A549 (cell line): ENCODE measurements around the gene TMEM123.

Experiments used
- CBX8 ChIP-seq: fragments of 200-600 bp; sonication (generic); IDR thresholded peaks from 2 replicates; pipeline ENCODE4 v1.6.1; 2016
- EP300 ChIP-seq, 2 experiments: fragments of >200 bp; sonication (Bioruptor Twin); formaldehyde crosslinking; IDR thresholded peaks; 2 replicates in 1 of 2; 3 replicates in 1 of 2; pipeline ENCODE4 v1.6.1; 2016 to 2017
- HDAC2 ChIP-seq: fragments of 200-600 bp; sonication (generic); IDR thresholded peaks from 2 replicates; pipeline ENCODE4 v1.6.1; 2016
- POLR2AphosphoS2 ChIP-seq: conservative IDR thresholded peaks from 2 replicates; pipeline ENCODE4 v1.6.1; 2012; ENCODE audit warnings: low read length, improper control_type of control experiment, inconsistent platforms
- RNF2 ChIP-seq: fragments of 200-600 bp; sonication (generic); IDR thresholded peaks from 2 replicates; pipeline ENCODE4 v1.6.1; 2016; ENCODE audit warnings: low read depth, mild to moderate bottlenecking, antibody characterized with exemption, moderate library complexity, borderline replicate concordance
- TF ChIP-seq, protein P1 (sequence below): fragments of >200 bp; sonication (Bioruptor Twin); formaldehyde crosslinking; IDR thresholded peaks from 3 replicates; pipeline ENCODE4 v1.5.1; 2016
- TF ChIP-seq, protein P2 (sequence below): fragments of 200-600 bp; sonication (generic); IDR thresholded peaks from 2 replicates; pipeline ENCODE4 v1.6.1; 2016; ENCODE audit warnings: antibody characterized with exemption, mild to moderate bottlenecking, moderate library complexity
- TF ChIP-seq, protein P3 (sequence below): fragments of >200 bp; sonication (Bioruptor Twin); formaldehyde crosslinking; IDR thresholded peaks from 2 replicates; pipeline ENCODE4 v1.6.1; 2016
- TF ChIP-seq, protein P4 (sequence below): fragments of 250-450 bp; sonication (Bioruptor Pico); IDR thresholded peaks from 2 replicates; pipeline ENCODE4 v1.5.0; 2021; ENCODE audit warnings: mild to moderate bottlenecking, moderate library complexity, borderline replicate concordance

DNA sequence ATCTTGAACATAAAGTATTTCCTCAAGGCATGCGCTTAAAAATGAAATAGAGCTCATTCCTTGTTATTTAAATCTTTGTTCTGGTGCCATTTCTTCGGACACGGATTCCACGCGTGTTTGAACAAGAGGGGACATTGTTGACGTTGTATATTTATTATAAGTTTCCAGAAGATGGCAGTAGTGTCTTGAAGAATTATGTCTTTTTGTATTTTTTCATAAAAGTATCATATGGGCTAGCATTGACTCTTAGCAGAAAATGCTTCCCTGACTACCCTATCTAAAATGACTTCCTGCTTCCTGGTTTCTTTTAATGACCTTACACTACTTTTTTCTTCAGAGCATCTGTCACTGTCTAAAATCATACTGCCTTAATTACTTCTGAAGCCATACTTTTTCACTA is 85.2 kb downstream of the TMEM123 start:
- TF ChIP-seq, protein P1, sequence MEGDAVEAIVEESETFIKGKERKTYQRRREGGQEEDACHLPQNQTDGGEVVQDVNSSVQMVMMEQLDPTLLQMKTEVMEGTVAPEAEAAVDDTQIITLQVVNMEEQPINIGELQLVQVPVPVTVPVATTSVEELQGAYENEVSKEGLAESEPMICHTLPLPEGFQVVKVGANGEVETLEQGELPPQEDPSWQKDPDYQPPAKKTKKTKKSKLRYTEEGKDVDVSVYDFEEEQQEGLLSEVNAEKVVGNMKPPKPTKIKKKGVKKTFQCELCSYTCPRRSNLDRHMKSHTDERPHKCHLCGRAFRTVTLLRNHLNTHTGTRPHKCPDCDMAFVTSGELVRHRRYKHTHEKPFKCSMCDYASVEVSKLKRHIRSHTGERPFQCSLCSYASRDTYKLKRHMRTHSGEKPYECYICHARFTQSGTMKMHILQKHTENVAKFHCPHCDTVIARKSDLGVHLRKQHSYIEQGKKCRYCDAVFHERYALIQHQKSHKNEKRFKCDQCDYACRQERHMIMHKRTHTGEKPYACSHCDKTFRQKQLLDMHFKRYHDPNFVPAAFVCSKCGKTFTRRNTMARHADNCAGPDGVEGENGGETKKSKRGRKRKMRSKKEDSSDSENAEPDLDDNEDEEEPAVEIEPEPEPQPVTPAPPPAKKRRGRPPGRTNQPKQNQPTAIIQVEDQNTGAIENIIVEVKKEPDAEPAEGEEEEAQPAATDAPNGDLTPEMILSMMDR, result peak; percentile 46
- TF ChIP-seq HDAC2 (no peak), RNF2 (no peak), EP300 (IDR thresholded peaks at IDR 0.05) (no peak), POLR2AphosphoS2 (no peak), CBX8 (no peak)
- TF ChIP-seq, protein P2, sequence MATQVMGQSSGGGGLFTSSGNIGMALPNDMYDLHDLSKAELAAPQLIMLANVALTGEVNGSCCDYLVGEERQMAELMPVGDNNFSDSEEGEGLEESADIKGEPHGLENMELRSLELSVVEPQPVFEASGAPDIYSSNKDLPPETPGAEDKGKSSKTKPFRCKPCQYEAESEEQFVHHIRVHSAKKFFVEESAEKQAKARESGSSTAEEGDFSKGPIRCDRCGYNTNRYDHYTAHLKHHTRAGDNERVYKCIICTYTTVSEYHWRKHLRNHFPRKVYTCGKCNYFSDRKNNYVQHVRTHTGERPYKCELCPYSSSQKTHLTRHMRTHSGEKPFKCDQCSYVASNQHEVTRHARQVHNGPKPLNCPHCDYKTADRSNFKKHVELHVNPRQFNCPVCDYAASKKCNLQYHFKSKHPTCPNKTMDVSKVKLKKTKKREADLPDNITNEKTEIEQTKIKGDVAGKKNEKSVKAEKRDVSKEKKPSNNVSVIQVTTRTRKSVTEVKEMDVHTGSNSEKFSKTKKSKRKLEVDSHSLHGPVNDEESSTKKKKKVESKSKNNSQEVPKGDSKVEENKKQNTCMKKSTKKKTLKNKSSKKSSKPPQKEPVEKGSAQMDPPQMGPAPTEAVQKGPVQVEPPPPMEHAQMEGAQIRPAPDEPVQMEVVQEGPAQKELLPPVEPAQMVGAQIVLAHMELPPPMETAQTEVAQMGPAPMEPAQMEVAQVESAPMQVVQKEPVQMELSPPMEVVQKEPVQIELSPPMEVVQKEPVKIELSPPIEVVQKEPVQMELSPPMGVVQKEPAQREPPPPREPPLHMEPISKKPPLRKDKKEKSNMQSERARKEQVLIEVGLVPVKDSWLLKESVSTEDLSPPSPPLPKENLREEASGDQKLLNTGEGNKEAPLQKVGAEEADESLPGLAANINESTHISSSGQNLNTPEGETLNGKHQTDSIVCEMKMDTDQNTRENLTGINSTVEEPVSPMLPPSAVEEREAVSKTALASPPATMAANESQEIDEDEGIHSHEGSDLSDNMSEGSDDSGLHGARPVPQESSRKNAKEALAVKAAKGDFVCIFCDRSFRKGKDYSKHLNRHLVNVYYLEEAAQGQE, result no peak
- TF ChIP-seq, protein P3, sequence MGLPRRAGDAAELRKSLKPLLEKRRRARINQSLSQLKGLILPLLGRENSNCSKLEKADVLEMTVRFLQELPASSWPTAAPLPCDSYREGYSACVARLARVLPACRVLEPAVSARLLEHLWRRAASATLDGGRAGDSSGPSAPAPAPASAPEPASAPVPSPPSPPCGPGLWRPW, result no peak
- TF ChIP-seq, protein P4, sequence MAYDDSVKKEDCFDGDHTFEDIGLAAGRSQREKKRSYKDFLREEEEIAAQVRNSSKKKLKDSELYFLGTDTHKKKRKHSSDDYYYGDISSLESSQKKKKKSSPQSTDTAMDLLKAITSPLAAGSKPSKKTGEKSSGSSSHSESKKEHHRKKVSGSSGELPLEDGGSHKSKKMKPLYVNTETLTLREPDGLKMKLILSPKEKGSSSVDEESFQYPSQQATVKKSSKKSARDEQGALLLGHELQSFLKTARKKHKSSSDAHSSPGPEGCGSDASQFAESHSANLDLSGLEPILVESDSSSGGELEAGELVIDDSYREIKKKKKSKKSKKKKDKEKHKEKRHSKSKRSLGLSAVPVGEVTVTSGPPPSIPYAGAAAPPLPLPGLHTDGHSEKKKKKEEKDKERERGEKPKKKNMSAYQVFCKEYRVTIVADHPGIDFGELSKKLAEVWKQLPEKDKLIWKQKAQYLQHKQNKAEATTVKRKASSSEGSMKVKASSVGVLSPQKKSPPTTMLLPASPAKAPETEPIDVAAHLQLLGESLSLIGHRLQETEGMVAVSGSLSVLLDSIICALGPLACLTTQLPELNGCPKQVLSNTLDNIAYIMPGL (CRISPR knock-in tag), result no peak
